ENCODE results near the gene UBE2B.

- TF ChIP-seq POLR2A (IDR thresholded peaks at IDR 0.05) (no peak), CTCF (IDR thresholded peaks at IDR 0.05) (no peak)
Observed at GRCh38 chr5:134410822-134411221, 39.5 kb downstream of the UBE2B start.

All from Peyer's patch (tissue), 4 donors.